RKO (cell line): Measurements from ENCODE around the gene OPRL1.

Source experiments
- DNase-seq: peaks from one replicate; pipeline ENCODE4 v3.0.0-alpha.2; 2016; ENCODE audit warnings: low spot score

The OPRL1 gene

DNA sequence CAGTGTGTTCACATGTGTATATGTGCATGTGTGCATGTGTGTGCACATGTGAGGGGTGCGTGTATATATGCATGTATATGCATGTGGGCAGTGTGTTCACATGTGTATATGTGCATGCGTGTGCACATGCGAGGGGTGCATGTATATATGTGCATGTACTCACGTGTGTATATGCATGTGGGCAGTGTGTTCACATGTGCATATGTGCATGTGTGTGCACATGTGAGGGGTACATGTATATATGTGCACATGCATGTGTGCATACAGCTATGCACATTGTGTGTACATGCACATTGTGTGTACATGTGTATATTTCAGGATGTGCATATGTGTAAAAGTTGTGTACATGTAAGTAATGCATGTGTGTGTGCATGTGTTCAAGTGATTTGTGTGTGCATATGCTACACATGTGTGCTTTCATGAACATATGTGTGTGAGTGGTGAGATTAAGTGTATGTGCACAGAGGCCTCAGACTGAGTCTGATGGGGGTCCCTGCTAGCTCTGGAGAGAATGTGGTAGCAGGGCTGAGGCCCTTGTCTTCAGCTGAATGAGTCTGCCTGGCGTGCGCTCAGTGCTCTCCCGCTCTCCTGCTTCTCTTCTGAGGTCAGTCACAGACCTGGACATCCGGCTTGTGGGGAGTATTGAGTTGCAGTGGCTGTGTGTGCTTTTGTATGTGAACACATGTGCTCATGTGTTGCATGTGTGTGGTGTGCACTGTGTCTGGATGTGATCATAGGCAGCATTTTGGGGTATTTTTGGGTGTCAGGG is 64.4 kb downstream of the OPRL1 start:
- no peak for DNase-seq

- DNase-seq = no peak
Measured at GRCh38 chr20:64145458-64146300, 65.8 kb downstream of the OPRL1 start.

DNA sequence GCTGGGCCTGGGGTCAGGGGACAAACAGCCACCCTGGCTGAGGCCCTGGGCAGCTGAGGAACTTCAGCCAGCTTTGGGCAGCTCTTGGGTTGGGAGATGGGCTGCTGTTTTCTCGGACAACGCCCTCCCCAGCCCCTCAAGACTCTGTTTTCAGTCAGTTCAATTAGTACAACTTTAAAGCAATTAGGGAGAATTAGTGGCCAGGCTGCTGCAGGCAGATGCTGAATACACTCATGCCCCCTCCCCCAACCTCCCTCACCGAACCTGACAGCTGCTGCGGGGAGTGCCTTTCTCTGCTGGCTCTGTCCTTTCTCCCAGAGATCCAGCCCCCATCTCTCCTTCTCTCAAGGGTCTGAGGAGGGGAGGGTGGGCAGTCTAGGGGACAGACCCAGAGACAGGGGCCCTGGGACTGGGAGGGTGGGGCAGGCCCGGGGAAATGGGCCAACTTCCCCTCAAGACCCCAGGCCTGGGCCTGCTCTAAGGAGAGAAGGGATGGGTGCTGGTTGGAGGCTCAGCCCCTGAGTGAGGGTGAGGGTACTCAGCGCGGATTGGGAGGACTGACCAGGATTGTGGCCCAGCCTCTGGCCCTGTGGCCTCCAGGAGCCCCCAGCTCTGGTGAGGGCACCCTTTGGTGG is 66.5 kb downstream of the OPRL1 start:
- no peak for DNase-seq

DNA sequence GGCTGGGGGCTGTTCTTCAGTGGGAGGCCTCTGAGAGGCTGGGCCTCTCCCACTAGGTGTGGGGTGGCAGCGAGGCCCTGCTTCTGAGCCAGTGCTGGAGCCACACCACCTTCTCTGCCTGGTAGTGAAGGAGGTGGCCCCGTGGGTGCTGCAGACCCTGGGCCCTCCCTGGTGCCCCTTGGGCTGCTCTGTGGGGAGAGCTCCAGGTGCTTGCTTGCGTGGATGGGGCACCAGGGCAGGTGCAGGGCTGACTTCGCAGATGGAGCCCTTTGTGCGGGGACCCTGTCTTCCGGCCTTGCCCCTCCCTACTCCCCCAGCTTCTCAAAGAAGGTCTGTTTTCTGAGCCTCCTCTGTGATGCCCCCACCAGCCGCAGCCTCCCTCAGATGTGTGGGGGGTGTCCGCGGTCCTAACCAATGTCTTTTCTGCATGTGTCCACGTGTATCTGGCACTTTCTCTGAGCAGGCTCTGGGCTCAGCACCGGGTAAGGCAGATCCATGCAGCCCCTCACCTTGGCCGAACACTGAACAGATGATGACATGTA is 67.1 kb downstream of the OPRL1 start:
- DNase-seq = no peak

DNA sequence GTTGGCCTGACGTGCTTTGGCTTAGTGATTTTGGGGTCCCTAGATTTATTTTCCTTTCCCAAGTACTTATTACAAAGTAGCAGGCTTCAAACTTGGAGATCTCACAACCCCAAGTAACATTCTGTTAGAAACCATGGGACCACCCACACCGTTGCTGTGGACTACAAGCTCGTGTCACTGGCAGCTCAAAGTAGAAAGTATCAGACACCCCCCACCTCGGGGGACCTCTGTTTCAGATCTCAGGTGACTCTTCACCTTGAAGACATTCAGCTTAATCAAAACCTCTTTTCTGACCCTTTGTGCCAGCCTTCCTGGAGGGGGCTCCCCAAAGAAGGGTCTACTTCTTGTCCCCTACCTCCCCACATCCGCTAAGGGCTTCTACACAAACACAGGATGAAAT is 68.7 kb downstream of the OPRL1 start:
- no peak for DNase-seq

DNA sequence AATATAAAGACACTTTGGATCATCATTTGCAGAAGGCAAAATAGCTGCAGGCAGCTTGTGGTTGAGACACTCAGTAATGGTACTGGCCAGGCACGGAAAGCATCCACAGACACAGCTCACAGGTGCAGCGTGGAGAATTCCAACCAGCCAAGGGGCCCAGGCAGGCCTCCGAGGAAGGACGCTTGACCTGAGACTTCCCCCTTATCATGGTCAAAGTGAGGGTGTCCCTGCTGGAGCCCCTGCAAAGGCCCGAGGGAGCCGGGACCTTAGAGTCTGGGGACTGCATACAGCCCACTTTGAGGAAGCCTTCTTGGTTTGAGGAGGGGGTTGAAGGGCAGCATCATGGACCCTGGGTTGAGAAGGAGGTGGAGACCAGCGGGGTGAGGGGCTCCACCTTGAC is 69.3 kb downstream of the OPRL1 start:
- DNase-seq = no peak

GRCh38 chr20:64149809-64150560 is 70.1 kb downstream of the OPRL1 start:
- no peak for DNase-seq
